Measurements from ENCODE around the gene ORC3. TPM values are rescaled to one million over a fixed set of nuclear protein-coding genes. Genes with fewer than 3 reads are reported as not detected.

ORC3 gene
- total RNA-seq, 1 experiment from 2014 or later = 52.9 TPM

GRCh38 chr6:87574237-87574804, 15.6 kb upstream of the ORC3 start:
- H3K4me1 ChIP-seq (ENCODE audit: insufficient read depth, low read length) = peaks cover 2% of the 10 kb centered on the region; the same call in 1 of the 2 replicates
- H3T11ph ChIP-seq (ENCODE audit: low read length) = no peak overlapping the region
- TF ChIP-seq CTCF (conservative IDR thresholded peaks at IDR 0.05) = no peak
- no peak overlapping the region for H2BK5ac ChIP-seq (ENCODE audit: insufficient read length, low read length)
- H3K9me3 Mint-ChIP-seq = no peaks in the 10 kb centered on the region
- H3K4me3 Mint-ChIP-seq = no peak overlapping the region
- H2BK12ac ChIP-seq (ENCODE audit: insufficient read length, low read depth, low read length) = no peak overlapping the region
- H3K27me3 Mint-ChIP-seq (ENCODE audit: low read depth) = no peaks in the 10 kb centered on the region
- H3K23me2 ChIP-seq (ENCODE audit: insufficient read length, low read depth, low read length, poor library complexity, severe bottlenecking) = no peaks in the 10 kb centered on the region
- H3K36me3 Mint-ChIP-seq (ENCODE audit: insufficient read depth in 1 of 3, low read depth in 3 of 3) = peaks cover 3 to 18% (median 11%) of the 10 kb centered on the region in 3 experiments; a peak in 5 of 7 replicates
- H3K23ac ChIP-seq (ENCODE audit: insufficient read length, low read depth, low read length) = no peak overlapping the region
- no peaks in the 10 kb centered on the region for H3K27me3 ChIP-seq (ENCODE audit: insufficient read depth, low read length)
- H3K4me1 Mint-ChIP-seq = peaks cover 19 to 36% of the 10 kb centered on the region in 2 experiments
- H3K14ac ChIP-seq (ENCODE audit: insufficient read depth, low read length) = no peak overlapping the region
- H3K27ac ChIP-seq (ENCODE audit: insufficient read length, low read depth, low read length) = no peak overlapping the region
- H4K20me1 ChIP-seq (ENCODE audit: control insufficient read depth, insufficient read depth, insufficient read length) = no peaks in the 10 kb centered on the region
- H2AK5ac ChIP-seq (ENCODE audit: insufficient read length, low read length) = no peak overlapping the region
- H3K4ac ChIP-seq (ENCODE audit: low read depth, low read length) = no peak overlapping the region
- no peak for DNase-seq
- no peak overlapping the region for H4K5ac ChIP-seq (ENCODE audit: insufficient read length, low read depth, low read length)
- no peaks in the 10 kb centered on the region for H3K9me3 ChIP-seq (ENCODE audit: control insufficient read depth, low read depth, low read length)
- H3K4me2 ChIP-seq (ENCODE audit: insufficient read depth, insufficient read length, low read length) = no peak overlapping the region
- no peak overlapping the region for H3K9ac ChIP-seq (ENCODE audit: extremely low read depth, insufficient read length, low read length)
- no peak overlapping the region for H2BK15ac ChIP-seq (ENCODE audit: low read depth, low read length)
- no peak overlapping the region for H2AFZ ChIP-seq (ENCODE audit: low read length)
- no peak overlapping the region for H3K56ac ChIP-seq (ENCODE audit: insufficient read length, low read depth, low read length)
- H3K79me1 ChIP-seq (ENCODE audit: insufficient read depth, low read depth, low read length, poor library complexity, severe bottlenecking) = peaks cover 5% of the 10 kb centered on the region
- no peak overlapping the region for H2BK120ac ChIP-seq (ENCODE audit: low read depth, low read length, poor library complexity, severe bottlenecking)
- no CpG with 5 or more reads among the region's 2 CpGs for WGBS (ENCODE audit: extremely low coverage, insufficient read length, low lambda C conversion rate)
- peak overlapping the region in 1 of 3 experiments; percentile 4; a peak in 1 of 7 replicates for H3K27ac Mint-ChIP-seq
- no peak overlapping the region for H4K91ac ChIP-seq (ENCODE audit: insufficient read length, low read depth, low read length)
- H2BK20ac ChIP-seq (ENCODE audit: low read depth, low read length, poor library complexity, severe bottlenecking) = no peak overlapping the region
- no peak overlapping the region for H3K18ac ChIP-seq (ENCODE audit: insufficient read length, low read depth, low read length)
- peaks cover 22% of the 10 kb centered on the region for H3K79me2 ChIP-seq (ENCODE audit: insufficient read depth, low read length)
- H4K8ac ChIP-seq (replicated peaks; ENCODE audit: insufficient read length, low read depth, low read length) = no peak overlapping the region
